B cell (primary cell): Measurements from ENCODE around the gene AK8. TPM values are rescaled to one million over a fixed set of nuclear protein-coding genes. Genes with fewer than 3 reads are reported as not detected.

ENCODE experiments used
- ATAC-seq: fragments of 200-7000 bp; cut with Tn5 transposase; one replicate; pipeline ENCODE4 v1.10.0; 2021; ENCODE audit warnings: low read depth, mild to moderate bottlenecking, moderate number of reproducible peaks, moderate library complexity
- CTCF ChIA-PET: fragments of 350-600 bp; sonication (Branson Sonifier 250); formaldehyde crosslinking; loops from one replicate; lab custom pipeline; 2021; ENCODE audit warnings: antibody characterized with exemption, inconsistent platforms; lab: Charles Lee
- POLR2A ChIA-PET: fragments of 350-600 bp; sonication (Branson Sonifier 250); formaldehyde crosslinking; loops from one replicate; lab custom pipeline; 2021; ENCODE audit warnings: antibody characterized with exemption; lab: Charles Lee
- DNase-seq: peaks from one replicate; pipeline ENCODE4 v3.0.0; 2013
- H2AFZ ChIP-seq: 2 replicates; pipeline ENCODE4 v1.6.1; 2012; ENCODE audit warnings: mild to moderate bottlenecking, low read depth, low read length; ENCODE audit not compliant: insufficient read depth, poor library complexity, severe bottlenecking
- H3K27ac ChIP-seq, 2 donors: 1 replicate in 1 of 2; 2 replicates in 1 of 2; pipeline ENCODE4 v1.5.1; 2012 to 2013; ENCODE audit warnings: low read length in 2 of 2, mild to moderate bottlenecking in 2 of 2, moderate library complexity in 1 of 2
- H3K27me3 ChIP-seq, 4 experiments: fragments of 200-600 bp in 1 of 4; sonication (generic) in 1 of 4; replicated peaks in 1 of 4; 1 replicate in 2 of 4; 2 replicates in 2 of 4; pipeline versions ENCODE4 v1.6.1 to v1.7.0; 2013 to 2016; ENCODE audit warnings: low read length in 3 of 4, mild to moderate bottlenecking in 2 of 4, mixed read lengths in 1 of 4, moderate library complexity in 1 of 4; ENCODE audit not compliant: insufficient read depth in 4 of 4, control insufficient read depth in 3 of 4; ENCODE audit errors: control extremely low read depth in 1 of 4
- H3K36me3 ChIP-seq, 2 experiments: replicated peaks in 1 of 2; 1 replicate in 1 of 2; 2 replicates in 1 of 2; pipeline versions ENCODE4 v1.6.1 to v1.7.1; 2013; ENCODE audit warnings: low read length in 1 of 2; ENCODE audit not compliant: insufficient read depth in 2 of 2, control insufficient read depth in 1 of 2; ENCODE audit errors: control extremely low read depth in 1 of 2, extremely low read depth in 1 of 2
- H3K4me1 ChIP-seq, 2 donors: fragments of 200-600 bp in 1 of 2; sonication (generic) in 1 of 2; 1 replicate in 1 of 2; 2 replicates in 1 of 2; pipeline versions ENCODE4 v1.5.1 to v1.6.1; 2013 to 2017; ENCODE audit warnings: low read length in 2 of 2; ENCODE audit not compliant: control insufficient read depth in 2 of 2, insufficient read depth in 2 of 2
- H3K4me2 ChIP-seq: replicated peaks from 2 replicates; pipeline ENCODE3; 2012; ENCODE audit warnings: mild to moderate bottlenecking, low read depth, low read length; ENCODE audit not compliant: poor library complexity, severe bottlenecking
- H3K4me3 ChIP-seq, 5 experiments: fragments of 200-600 bp in 1 of 5; sonication (generic) in 1 of 5; 1 replicate in 3 of 5; 2 replicates in 2 of 5; pipeline versions ENCODE4 v1.5.1 to v1.7.0; 2011 to 2016; ENCODE audit warnings: low read length in 4 of 5, mild to moderate bottlenecking in 4 of 5, low read depth in 2 of 5, control low read depth in 1 of 5, moderate library complexity in 1 of 5; ENCODE audit not compliant: insufficient read depth in 1 of 5; ENCODE audit errors: control extremely low read depth in 1 of 5, extremely low read depth in 1 of 5
- H3K79me2 ChIP-seq: fragments of 200-600 bp; sonication (generic); one replicate; pipeline ENCODE4 v1.6.0; 2016; ENCODE audit warnings: low read length; ENCODE audit not compliant: control insufficient read depth, insufficient read depth
- H3K9ac ChIP-seq: fragments of 200-600 bp; sonication (generic); 2 replicates; pipeline ENCODE4 v1.6.1; 2017; ENCODE audit warnings: mild to moderate bottlenecking, low read length, moderate library complexity
- H3K9me3 ChIP-seq, 3 donors: one replicate each; pipeline versions ENCODE4 v1.6.1 to v1.7.1; 2013; ENCODE audit warnings: low read length in 2 of 3; ENCODE audit not compliant: control insufficient read depth in 2 of 3, insufficient read depth in 1 of 3; ENCODE audit errors: control extremely low read depth in 1 of 3
- H4K20me1 ChIP-seq: 2 replicates; pipeline ENCODE4 v1.6.0; 2012; ENCODE audit warnings: mild to moderate bottlenecking, low read length; ENCODE audit not compliant: insufficient read depth, control insufficient read depth, poor library complexity, severe bottlenecking
- H3K27ac Mint-ChIP-seq: one replicate; pipeline ENCODE4 v1.8.0; 2021; ENCODE audit warnings: mixed read lengths
- H3K27me3 Mint-ChIP-seq: one replicate; pipeline ENCODE4 v1.8.0; 2021; ENCODE audit warnings: mixed read lengths
- H3K4me1 Mint-ChIP-seq: one replicate; pipeline ENCODE4 v1.8.0; 2021; ENCODE audit warnings: mixed read lengths
- H3K4me3 Mint-ChIP-seq: one replicate; pipeline ENCODE4 v1.8.0; 2021; ENCODE audit warnings: mixed read lengths
- H3K9me3 Mint-ChIP-seq: one replicate; pipeline ENCODE4 v1.8.0; 2022; ENCODE audit warnings: mixed read lengths; ENCODE audit not compliant: insufficient read depth
- CTCF ChIP-seq: fragments of 200-600 bp; IDR thresholded peaks from one replicate; pipeline ENCODE4 v1.8.0; 2022; ENCODE audit warnings: antibody characterized with exemption, mild to moderate bottlenecking
- EZH2 ChIP-seq: IDR thresholded peaks from 2 replicates; pipeline ENCODE4 v1.6.1; 2012; ENCODE audit warnings: borderline replicate concordance, low read depth, mild to moderate bottlenecking, moderate library complexity, low read length; ENCODE audit not compliant: insufficient read depth, poor library complexity, severe bottlenecking
- WGBS: methylation state at CpG from one replicate; pipeline ENCODE4 v1.1.5; 2013; ENCODE audit warnings: missing lambda C conversion rate; ENCODE audit not compliant: insufficient coverage; 5-methylcytosine and 5-hydroxymethylcytosine counted together
- intact Hi-C: fragments of 100-400 bp; cut with micrococcal nuclease; formaldehyde crosslinking; loops from one replicate; pipeline ENCODE4 v1.10.0; 2022
- polyA plus RNA-seq: library from polyadenylated mRNA; depleted of rRNA; stranded (reverse); fragments of >200 nt; gene quantifications from 2 replicates; pipeline ENCODE4 v1.2.3, GENCODE V29; 2012
- total RNA-seq, 2 donors: library from RNA; stranded (reverse); fragments of 120-200 nt in 1 of 2; gene quantifications; 1 replicate in 1 of 2; 2 replicates in 1 of 2; pipeline versions ENCODE4 v1.2.3 to v1.2.4, GENCODE V29; 2013 to 2022

The AK8 gene
- total and polyA plus RNA-seq, 2 donors (not counting 1 experiment from before 2014, with no cell fraction given) = 1.9 to 8.6 TPM

GRCh38 chr9:132744881-132745755, 133.0 kb downstream of the AK8 start:
- no peak overlapping the region for H3K4me3 Mint-ChIP-seq

More at GRCh38 chr9:132744881-132745755, 133.0 kb downstream of the AK8 start:
- H3K27ac ChIP-seq = no peak overlapping the region
- no peaks in the 10 kb centered on the region for H3K4me1 ChIP-seq
- POLR2A ChIA-PET = no interaction called here
- intact Hi-C loops = no loop called here
- Mint-ChIP-seq H3K27me3 (peaks cover 40% of the 10 kb centered on the region), H3K4me1 (peaks cover 4% of the 10 kb centered on the region), H3K9me3 (no peaks in the 10 kb centered on the region), H3K27ac (no peak overlapping the region)
- H3K27me3 ChIP-seq = peaks cover 0 to 34% (median 14%) of the 10 kb centered on the region in 4 experiments
- H2AFZ ChIP-seq = peak overlapping the region; percentile 20
- DNase-seq (no peak), ATAC-seq (no peak)
- WGBS = 22% methylated on average over 36 of the region's 43 CpGs
- H3K4me2 ChIP-seq = peak overlapping the region; percentile 3
- no peaks in the 10 kb centered on the region for H3K9me3 ChIP-seq
- no peaks in the 10 kb centered on the region for H3K79me2 ChIP-seq
- TF ChIP-seq CTCF (no peak), EZH2 (no peak)
- H4K20me1 ChIP-seq = no peaks in the 10 kb centered on the region
- H3K4me3 ChIP-seq = no peak overlapping the region
- no peaks in the 10 kb centered on the region for H3K36me3 ChIP-seq
- no peak overlapping the region for H3K9ac ChIP-seq
- CTCF ChIA-PET = no interaction called here
